Measurements from ENCODE around the gene C16orf87.

The C16orf87 gene

GRCh38 chr16:46843898-46844642 lies 13.1 kb upstream of the C16orf87 start:
- DNase-seq (ENCODE audit: low read depth in 2 of 2), result no peak

DNA sequence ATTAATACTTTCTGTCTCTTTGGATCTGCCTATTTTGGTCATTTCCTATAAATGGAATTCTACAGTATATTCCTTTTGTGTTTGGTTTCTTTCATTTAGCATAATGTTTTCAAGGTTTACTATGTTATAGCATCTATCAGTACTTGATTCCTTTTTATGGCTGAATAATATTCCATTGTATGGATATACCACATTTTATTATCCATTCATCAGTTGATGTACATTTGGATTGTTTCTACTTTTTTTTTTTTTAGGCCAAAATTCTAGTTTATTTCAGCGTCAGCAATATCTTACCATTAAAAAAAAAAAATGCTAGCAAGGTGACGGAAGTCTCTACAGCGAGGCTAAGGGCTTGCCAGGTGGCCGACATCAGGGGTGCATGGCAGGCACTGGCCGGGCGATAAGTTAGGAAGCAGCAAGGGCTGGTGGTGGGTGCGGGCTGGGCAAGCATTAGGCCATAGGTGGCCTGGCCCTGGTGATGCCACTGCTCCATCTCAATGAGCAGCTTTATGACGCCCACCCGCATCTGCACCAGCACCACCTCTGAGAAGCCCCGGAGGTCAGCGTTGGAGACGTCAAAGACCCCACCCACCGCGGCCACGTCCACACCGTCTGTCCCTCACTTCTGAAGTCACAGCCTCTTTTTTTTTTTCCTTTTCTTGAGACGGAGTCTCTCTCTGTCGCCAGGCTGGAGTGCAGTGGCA lies 11.4 kb upstream of the C16orf87 start:
- DNase-seq (ENCODE audit: low read depth in 2 of 2), result no peak

DNA sequence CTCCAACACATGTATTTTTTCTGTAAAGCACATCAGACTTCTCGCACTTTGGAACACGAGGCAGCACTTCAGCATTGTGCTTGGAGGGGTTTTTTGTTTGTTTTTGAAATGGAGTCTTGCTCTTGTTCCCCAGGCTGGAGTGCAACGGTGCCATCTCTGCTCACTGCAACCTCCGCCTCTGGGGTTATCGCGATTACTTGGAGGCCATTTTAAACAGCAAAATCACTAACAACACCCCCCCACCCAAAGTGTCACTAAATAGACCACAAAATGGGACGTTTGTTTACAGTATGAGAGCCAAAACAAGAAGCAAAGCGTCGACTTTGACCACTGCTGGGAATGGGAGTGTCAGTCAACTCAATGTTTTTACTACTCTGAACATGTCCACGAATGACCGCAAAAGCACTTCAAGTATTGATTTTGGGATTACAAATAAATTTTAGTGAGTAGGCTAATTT lies 9.0 kb upstream of the C16orf87 start:
- DNase-seq (ENCODE audit: low read depth in 2 of 2), result no peak

DNA sequence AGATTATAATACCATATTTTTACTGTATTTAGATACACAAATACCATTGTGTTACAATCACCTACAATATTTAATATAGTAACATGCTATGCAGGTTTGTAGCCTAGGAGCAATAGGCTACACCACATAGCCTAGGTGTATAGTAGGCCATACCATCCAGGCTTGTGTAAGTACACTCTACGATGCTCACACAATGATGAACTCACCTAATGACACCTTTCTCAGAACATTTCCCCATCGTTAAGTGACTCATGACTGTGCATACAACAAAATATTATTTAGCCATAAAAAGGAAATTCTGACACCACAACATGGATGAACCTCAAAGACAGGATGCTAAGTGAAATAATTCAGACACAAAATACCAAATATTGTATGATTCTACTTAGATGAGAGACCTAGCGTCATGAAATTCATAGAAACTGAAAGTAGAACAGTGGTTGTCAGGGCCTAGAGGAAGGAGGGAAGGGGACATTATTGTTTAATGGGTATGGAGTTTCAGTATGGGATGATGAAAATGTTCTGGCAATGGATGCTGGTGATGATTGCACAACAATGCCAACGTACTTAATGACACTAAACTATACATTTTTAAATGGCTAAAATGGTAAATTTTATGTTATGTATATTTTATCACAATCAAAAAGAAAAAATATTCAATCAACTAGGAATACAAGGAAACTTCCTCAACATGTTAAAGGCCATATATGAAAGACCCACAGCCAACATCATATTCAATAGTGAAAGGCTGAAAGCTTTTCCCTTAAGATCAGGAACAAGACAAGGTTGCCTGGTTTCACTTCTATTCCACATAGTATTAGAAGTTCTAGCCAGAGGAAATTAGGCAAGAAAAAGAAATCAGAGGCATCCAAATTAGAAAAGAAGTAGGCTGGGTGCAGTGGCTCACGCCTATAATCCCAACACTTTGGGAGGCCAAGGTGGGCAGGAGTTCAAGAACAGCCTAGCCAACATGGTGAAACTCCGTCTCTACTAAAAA lies 5.9 kb upstream of the C16orf87 start:
- no peak for DNase-seq (ENCODE audit: low read depth in 2 of 2)

- DNase-seq (ENCODE audit: low read depth in 2 of 2), result no peak
These were observed 2.5 kb upstream of the C16orf87 start for GRCh38 chr16:46833460-46833800.

- no peak for DNase-seq (ENCODE audit: low read depth in 2 of 2)
These were observed 1.9 kb upstream of the C16orf87 start for GRCh38 chr16:46832757-46833459.

- DNase-seq (ENCODE audit: low read depth in 2 of 2), result no peak
These were observed 521 bp downstream of the C16orf87 start for GRCh38 chr16:46830417-46830901.

DNA sequence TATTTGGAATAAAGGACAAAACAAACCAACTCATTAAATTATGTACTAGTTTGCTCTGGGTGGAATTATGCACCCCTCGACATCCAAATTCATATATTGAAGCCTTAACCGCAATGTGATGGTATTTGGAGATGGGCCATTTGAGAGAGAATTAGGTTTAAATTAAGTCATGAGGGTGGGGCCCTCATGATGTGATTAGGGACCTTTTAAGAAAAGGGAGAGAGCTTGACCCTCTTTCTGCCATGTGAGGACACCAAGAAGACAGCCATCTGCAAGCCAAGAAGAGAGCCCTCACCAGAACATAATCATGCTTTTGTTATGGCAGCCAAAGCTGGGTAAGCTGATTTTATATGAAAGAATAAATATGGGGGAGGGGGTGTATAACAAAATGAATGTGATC lies 2.0 kb downstream of the C16orf87 start:
- DNase-seq (ENCODE audit: low read depth in 2 of 2), result no peak

DNA sequence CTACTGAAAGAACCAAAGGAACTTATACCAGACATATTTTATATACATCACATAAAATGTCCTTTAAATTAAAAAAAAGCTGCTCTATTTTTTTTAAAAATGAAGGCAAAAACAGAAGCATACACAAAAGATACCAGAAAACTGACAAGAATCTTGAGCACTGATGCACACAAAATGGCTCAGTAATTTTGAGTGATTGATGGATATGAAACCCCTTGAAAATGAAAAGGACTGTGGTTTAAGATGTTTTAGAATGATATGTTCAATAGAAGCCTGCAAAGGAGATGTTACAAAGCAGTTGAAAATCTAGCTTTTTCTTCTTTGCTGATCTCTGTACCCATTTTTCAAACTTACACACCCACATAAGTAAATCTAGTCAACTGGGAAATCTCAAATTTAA lies 2.7 kb downstream of the C16orf87 start:
- no peak for DNase-seq (ENCODE audit: low read depth in 2 of 2)

DNA sequence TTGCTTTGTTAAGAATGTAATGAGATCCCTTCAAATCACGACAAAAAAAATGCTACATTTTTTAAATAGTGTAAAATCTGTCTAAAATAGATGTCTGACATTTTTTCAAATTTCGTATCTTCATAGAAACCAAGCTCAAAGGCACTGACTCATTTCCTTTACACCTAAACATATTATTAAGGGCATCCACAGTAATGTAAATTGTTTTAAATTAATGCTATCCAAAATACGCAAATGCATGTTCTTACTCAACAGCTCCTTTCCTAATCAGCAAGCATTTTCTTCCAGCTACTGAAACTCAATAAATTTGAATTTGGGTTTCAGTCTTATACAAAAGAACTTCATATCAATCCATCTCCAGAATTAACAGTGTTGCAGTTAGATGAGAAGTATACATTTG lies 4.3 kb downstream of the C16orf87 start:
- no peak for DNase-seq (ENCODE audit: low read depth in 2 of 2)

- DNase-seq (ENCODE audit: low read depth in 2 of 2), result no peak
These were observed 8.7 kb downstream of the C16orf87 start for GRCh38 chr16:46822270-46822669.

GRCh38 chr16:46817961-46818360 lies 13.0 kb downstream of the C16orf87 start:
- DNase-seq (ENCODE audit: low read depth in 2 of 2), result no peak

DNA sequence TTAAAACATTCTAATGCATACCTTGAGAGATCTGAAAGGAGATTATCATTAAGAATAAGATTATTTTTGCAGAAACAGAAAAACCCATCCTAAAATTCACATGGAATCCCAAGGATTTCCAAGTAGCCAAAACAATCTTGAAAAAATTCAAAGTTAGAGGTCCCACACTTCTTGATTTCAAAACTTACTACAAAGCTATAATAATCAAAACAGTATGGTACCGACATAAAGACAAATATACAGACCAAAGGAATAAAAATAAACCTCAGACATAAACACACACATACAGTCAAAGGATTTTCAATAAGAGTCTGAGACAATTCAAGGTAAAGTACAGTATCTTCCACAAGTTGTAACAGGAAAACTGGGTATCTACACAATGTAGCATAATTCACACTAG lies 16.2 kb downstream of the C16orf87 start:
- DNase-seq (ENCODE audit: low read depth in 2 of 2), result no peak

DNA sequence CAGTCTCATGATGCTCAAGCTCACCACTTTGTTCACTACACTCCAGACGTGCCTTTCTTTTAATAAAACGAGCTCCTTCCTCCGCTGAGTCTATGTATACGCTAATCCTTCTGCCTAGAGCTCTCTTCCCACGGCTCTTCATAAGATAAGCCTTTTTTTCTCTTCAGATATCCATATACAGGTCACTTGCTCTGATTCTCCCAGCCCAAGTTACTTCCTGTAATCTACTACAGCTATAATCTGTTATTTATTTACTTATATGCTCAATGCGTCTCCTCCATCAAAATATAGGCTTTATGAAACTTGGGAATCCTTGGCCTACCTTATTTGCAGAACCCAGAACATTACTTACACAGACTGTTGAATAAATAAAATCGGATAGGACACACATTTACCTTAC lies 17.4 kb downstream of the C16orf87 start:
- no peak for DNase-seq (ENCODE audit: low read depth in 2 of 2)

- DNase-seq (ENCODE audit: low read depth in 2 of 2), result no peak
These were observed 18.0 kb downstream of the C16orf87 start for GRCh38 chr16:46812781-46813540.

- DNase-seq (ENCODE audit: low read depth in 2 of 2), result no peak
These were observed 19.3 kb downstream of the C16orf87 start for GRCh38 chr16:46811682-46812081.

DNA sequence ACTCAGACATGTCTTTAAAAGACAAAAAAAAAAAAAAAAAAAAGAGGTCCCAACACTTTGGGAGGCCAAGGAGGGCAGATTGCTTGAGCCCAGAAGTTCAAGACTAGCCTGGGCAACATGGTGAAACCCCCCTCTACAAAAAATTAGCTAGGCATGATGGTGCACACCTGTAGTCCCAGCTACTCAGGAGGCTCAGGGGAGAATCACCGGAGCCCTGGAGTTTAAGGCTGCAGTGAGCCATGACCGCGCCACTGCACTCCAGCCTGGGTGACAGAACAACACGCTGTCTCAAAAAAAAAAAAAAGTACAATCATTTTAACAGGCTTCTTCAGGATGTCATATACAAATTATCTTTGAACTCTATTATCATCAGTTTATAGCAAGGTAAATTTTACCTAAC lies 22.0 kb downstream of the C16orf87 start:
- no peak for DNase-seq (ENCODE audit: low read depth in 2 of 2)

DNA sequence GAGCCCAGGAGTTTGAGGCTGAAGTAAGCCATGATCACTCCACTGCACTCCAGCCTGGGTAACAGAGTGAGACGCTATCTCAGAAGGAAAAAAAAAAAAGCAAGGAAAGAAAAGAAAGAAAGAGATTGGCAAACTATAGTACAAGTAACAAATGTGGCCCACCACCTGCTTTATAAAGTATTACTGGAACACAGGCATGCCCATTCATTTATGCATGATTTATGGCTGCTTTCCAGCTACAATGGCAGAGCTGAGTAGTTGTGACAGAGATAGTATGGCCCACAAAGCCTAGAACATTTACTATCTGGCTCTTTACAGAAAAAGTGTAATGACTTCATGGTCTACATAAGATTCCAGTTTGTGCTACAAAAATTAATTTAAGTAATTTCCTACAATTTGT lies 23.6 kb downstream of the C16orf87 start:
- no peak for DNase-seq (ENCODE audit: low read depth in 2 of 2)

- no peak for DNase-seq (ENCODE audit: low read depth in 2 of 2)
These were observed 27.6 kb downstream of the C16orf87 start for GRCh38 chr16:46803373-46803772.

DNA sequence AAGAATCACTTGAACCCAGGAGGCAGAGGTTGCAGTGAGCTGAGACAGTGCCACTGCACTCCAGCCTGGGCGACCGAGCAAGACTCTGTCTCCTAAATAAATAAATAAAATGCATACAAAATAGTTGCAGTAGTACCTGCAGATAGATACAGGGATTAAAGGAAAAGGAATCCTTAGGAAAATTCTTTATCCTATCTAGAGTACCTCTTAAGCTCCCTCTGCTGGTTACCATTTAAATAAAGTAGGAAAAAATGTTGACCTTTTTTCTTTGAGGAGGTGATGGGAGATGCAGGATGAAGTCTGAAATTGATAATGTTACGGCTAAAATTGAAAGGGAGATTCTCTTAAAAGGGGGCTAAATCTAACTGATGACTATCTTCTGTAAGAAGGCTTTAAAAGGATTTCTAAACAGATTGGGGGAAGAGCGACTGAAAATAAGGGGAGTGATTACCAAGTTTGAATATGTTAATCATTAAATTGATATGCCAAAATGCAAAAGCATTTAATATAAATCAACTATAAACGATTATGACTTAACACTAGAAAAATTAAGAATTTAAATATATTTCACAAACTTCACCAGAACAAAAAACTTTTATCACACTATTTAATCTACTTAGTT lies 29.4 kb downstream of the C16orf87 start:
- no peak for DNase-seq (ENCODE audit: low read depth in 2 of 2)

All from fibroblast of skin of left quadriceps (primary cell).